Small intestine (tissue), 7 donors: ENCODE data around the gene PTGES3. TPM values are rescaled to one million over a fixed set of nuclear protein-coding genes. Genes with fewer than 3 reads are reported as not detected.
"Not testable (repeated sequence)": the region's sequence is repeated elsewhere in the genome, so short reads cannot be mapped to it uniquely, and the experiment has no call there.

Experiments used
- DNase-seq, 2 donors: peaks; one replicate each; pipeline versions ENCODE4 v3.0.0 to v3.0.0-alpha.2; 2013
- FAIRE-seq: peaks from 2 replicates; lab custom pipeline; 2012; peaks lifted over from hg19 to GRCh38; lab: Jason Lieb, UNC
- H3K27ac ChIP-seq, 3 donors: one replicate each; pipeline ENCODE4 v1.5.1; 2013; ENCODE audit warnings: low read length in 2 of 3, mild to moderate bottlenecking in 2 of 3, control low read depth in 1 of 3, inconsistent platforms in 1 of 3, low read depth in 1 of 3, moderate library complexity in 1 of 3
- H3K27me3 ChIP-seq, 3 donors: one replicate each; pipeline ENCODE4 v1.6.1; 2013; ENCODE audit warnings: low read length in 3 of 3, inconsistent platforms in 1 of 3; ENCODE audit not compliant: control insufficient read depth in 3 of 3, insufficient read depth in 3 of 3
- H3K36me3 ChIP-seq, 3 donors: one replicate each; pipeline ENCODE4 v1.6.1; 2013; ENCODE audit warnings: low read length in 3 of 3, inconsistent platforms in 1 of 3, low read depth in 1 of 3, mild to moderate bottlenecking in 1 of 3, moderate library complexity in 1 of 3; ENCODE audit not compliant: control insufficient read depth in 3 of 3, insufficient read depth in 2 of 3
- H3K4me1 ChIP-seq, 3 donors: one replicate each; pipeline ENCODE4 v1.6.1; 2013; ENCODE audit warnings: low read length in 2 of 3, inconsistent platforms in 1 of 3, low read depth in 1 of 3, mild to moderate bottlenecking in 1 of 3, moderate library complexity in 1 of 3; ENCODE audit not compliant: control insufficient read depth in 3 of 3, insufficient read depth in 2 of 3
- H3K4me3 ChIP-seq, 3 donors: one replicate each; pipeline ENCODE4 v1.5.1; 2013; ENCODE audit warnings: low read length in 3 of 3, control low read depth in 1 of 3, inconsistent platforms in 1 of 3, low read depth in 1 of 3, mild to moderate bottlenecking in 1 of 3, moderate library complexity in 1 of 3
- H3K9me3 ChIP-seq, 2 donors: one replicate each; pipeline ENCODE4 v1.6.1; 2013; ENCODE audit warnings: low read depth in 1 of 2, low read length in 1 of 2; ENCODE audit not compliant: control insufficient read depth in 2 of 2, insufficient read depth in 1 of 2
- WGBS, 3 donors: extraction: QIAGEN DNeasy Blood & Tissue Kit; methylation state at CpG; one replicate each; pipeline ENCODE4 v1.1.7; 2013; 5-methylcytosine and 5-hydroxymethylcytosine counted together
- polyA plus RNA-seq, 4 donors: library from polyadenylated mRNA; stranded (reverse) in 3 of 4; unstranded in 1 of 4; fragments of 200-250 nt in 3 of 4; fragments of 120-200 nt in 1 of 4; gene quantifications; one replicate each; pipeline versions ENCODE4 v1.2.1 to v1.2.3, GENCODE V29; 2013
- donor health status: healthy with polysubstance abuse.
- donor health status: control.
- donor health status: control.
- donor health status: Bipolar disorder and iron deficiency.
- donor health status: healthy.

The PTGES3 gene
- polyA plus RNA-seq, 4 donors: 130 to 235 (median 180) TPM

DNA sequence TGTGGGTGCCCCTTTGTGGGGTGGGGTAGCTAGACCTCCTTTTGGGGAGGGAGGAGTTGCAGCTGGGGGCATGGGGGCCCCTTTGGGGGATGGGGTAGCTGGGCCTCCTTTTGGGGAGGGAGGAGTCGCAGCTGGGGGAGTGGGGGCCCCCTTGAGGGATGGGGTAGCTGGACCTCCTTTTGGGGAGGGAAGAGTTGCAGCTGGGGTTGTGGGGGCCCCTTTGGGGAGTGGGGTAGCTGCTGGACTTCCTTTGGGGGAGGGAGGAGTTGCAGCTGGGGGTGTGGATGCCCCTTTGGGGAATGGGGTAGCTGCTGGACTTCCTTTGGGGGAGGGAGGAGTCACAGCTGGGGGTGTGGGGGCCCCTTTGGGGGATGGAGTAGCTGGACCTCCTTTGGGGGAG, 30.1 kb upstream of the PTGES3 start:
- no peaks in the 10 kb centered on the region for H3K27me3 ChIP-seq
- H3K9me3 ChIP-seq: no peaks in the 10 kb centered on the region
- peaks cover 5 to 38% (median 28%) of the 10 kb centered on the region in 3 donors for H3K4me1 ChIP-seq
- no peak overlapping the region for H3K4me3 ChIP-seq
- peaks cover 33 to 62% (median 36%) of the 10 kb centered on the region in 3 donors for H3K36me3 ChIP-seq
- FAIRE-seq: no peak
- DNase-seq: no peak
- WGBS, 3 donors: 63 to 69% (median 67%) methylated on average over 1 of the region's 1 CpG
- H3K27ac ChIP-seq: no peak overlapping the region

GRCh38 chr12:56716933-56717880, 29.1 kb upstream of the PTGES3 start:
- WGBS, 3 donors: 79 to 87% (median 79%) methylated on average over 4 of the region's 4 CpGs
- Histone ChIP-seq H3K27me3 (no peaks in the 10 kb centered on the region), H3K4me3 (no peak overlapping the region), H3K9me3 (no peaks in the 10 kb centered on the region), H3K27ac (no peak overlapping the region), H3K36me3 (peaks cover 33 to 58% (median 45%) of the 10 kb centered on the region in 3 donors), H3K4me1 (peaks cover 3 to 30% (median 20%) of the 10 kb centered on the region in 3 donors)
- FAIRE-seq: no peak
- DNase-seq: no peak

- Histone ChIP-seq H3K36me3 (peaks cover 35 to 65% (median 47%) of the 10 kb centered on the region in 3 donors), H3K9me3 (no peaks in the 10 kb centered on the region), H3K27ac (no peak overlapping the region), H3K27me3 (no peaks in the 10 kb centered on the region), H3K4me1 (peaks cover 3 to 23% (median 12%) of the 10 kb centered on the region in 3 donors), H3K4me3 (no peak overlapping the region)
- WGBS, 3 donors: 56 to 82% (median 78%) methylated on average over 1 of the region's 1 CpG
- DNase-seq: no peak
- no peak for FAIRE-seq
Observed at GRCh38 chr12:56716458-56716857, 28.4 kb upstream of the PTGES3 start.

- WGBS, 3 donors: 75 to 83% (median 77%) methylated on average over 8 of the region's 8 CpGs
- Histone ChIP-seq H3K27ac (no peak overlapping the region), H3K4me1 (peaks cover 0 to 17% (median 7%) of the 10 kb centered on the region in 3 donors), H3K9me3 (no peaks in the 10 kb centered on the region), H3K4me3 (no peak overlapping the region), H3K36me3 (peaks cover 35 to 61% (median 43%) of the 10 kb centered on the region in 3 donors), H3K27me3 (no peaks in the 10 kb centered on the region)
- no peak for FAIRE-seq
- DNase-seq: no peak
Observed at GRCh38 chr12:56715798-56716197, 27.7 kb upstream of the PTGES3 start.

DNA sequence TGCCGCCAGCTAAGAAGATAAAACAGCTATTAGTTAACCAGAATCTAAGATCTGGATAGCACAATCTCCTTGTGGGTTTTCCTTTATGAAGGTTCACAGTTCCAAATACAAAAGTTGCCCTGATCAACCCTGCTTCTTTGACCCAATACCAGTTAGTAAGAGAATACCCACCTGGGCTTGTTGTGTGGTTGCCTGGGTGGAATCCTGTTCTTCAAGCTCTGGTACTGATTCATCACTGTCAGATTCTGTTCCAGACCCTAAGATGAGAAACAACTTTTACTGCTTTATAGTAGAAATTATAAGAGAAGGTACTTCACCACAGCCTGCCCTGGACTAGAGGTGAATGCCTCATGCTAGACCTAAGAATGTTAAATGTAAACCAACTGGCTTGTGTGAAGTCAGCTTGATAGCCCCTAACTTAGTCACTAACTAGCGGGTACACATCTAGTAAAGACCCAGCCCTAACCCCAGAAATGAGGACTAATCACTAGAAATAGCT, 26.4 kb upstream of the PTGES3 start:
- H3K36me3 ChIP-seq: peaks cover 27 to 48% (median 33%) of the 10 kb centered on the region in 3 donors
- FAIRE-seq (no peak), DNase-seq (no peak)
- no peaks in the 10 kb centered on the region for H3K9me3 ChIP-seq
- H3K4me1 ChIP-seq: peaks cover 0 to 5% (median 4%) of the 10 kb centered on the region in 3 donors
- H3K27me3 ChIP-seq: no peaks in the 10 kb centered on the region
- no peak overlapping the region for H3K4me3 ChIP-seq
- no peak overlapping the region for H3K27ac ChIP-seq
- WGBS, 3 donors: 89 to 92% (median 90%) methylated on average over 2 of the region's 2 CpGs

GRCh38 chr12:56713345-56713744, 25.3 kb upstream of the PTGES3 start:
- WGBS, 3 donors: 91 to 97% (median 95%) methylated on average over 3 of the region's 3 CpGs
- Histone ChIP-seq H3K36me3 (peaks cover 26 to 37% (median 32%) of the 10 kb centered on the region in 3 donors), H3K27ac (no peak overlapping the region), H3K4me1 (peaks cover 0 to 4% (median 0%) of the 10 kb centered on the region in 3 donors), H3K9me3 (no peaks in the 10 kb centered on the region), H3K27me3 (no peaks in the 10 kb centered on the region), H3K4me3 (no peak overlapping the region)
- no peak for FAIRE-seq
- DNase-seq: no peak

GRCh38 chr12:56709759-56710376, 21.8 kb upstream of the PTGES3 start:
- H3K4me1 ChIP-seq: no peaks in the 10 kb centered on the region
- 72 to 80% (median 76%) methylated on average over 5 of the region's 5 CpGs for WGBS, 3 donors
- H3K4me3 ChIP-seq: no peak overlapping the region
- peaks cover 14 to 25% (median 15%) of the 10 kb centered on the region in 3 donors for H3K36me3 ChIP-seq
- DNase-seq (no peak), FAIRE-seq (no peak)
- H3K27ac ChIP-seq: no peak overlapping the region
- H3K9me3 ChIP-seq: no peaks in the 10 kb centered on the region
- no peaks in the 10 kb centered on the region for H3K27me3 ChIP-seq

- not testable (repeated sequence) for H3K4me1 ChIP-seq, FAIRE-seq, H3K27me3 ChIP-seq, H3K36me3 ChIP-seq, H3K27ac ChIP-seq, H3K9me3 ChIP-seq, H3K4me3 ChIP-seq, DNase-seq
- WGBS, 3 donors: 84 to 91% (median 90%) methylated on average over 5 of the region's 5 CpGs
Observed at GRCh38 chr12:56704522-56704921, 16.4 kb upstream of the PTGES3 start.
